GM12891 (cell line): ENCODE data around the gene CDK9.

Source experiments
- POLR2A ChIP-seq: IDR thresholded peaks from 2 replicates; pipeline ENCODE4 v1.6.1; 2011; ENCODE audit warnings: low read depth, low read length, control low read depth
- POLR2AphosphoS5 ChIP-seq: IDR thresholded peaks from 2 replicates; pipeline ENCODE4 v1.6.1; 2011; ENCODE audit warnings: low read depth, low read length, control low read depth

GRCh38 chr9:127738666-127739065, 47.2 kb upstream of the CDK9 start:
- TF ChIP-seq POLR2A (no peak), POLR2AphosphoS5 (no peak)
